H9 (cell line): ENCODE measurements around the gene OGFRL1. TPM values are rescaled to one million over a fixed set of nuclear protein-coding genes. Genes with fewer than 3 reads are reported as not detected.

Experiments
- DNase-seq: peaks from one replicate; pipeline ENCODE4 v3.0.0-alpha.2; 2017
- H2AFZ ChIP-seq: one replicate; pipeline ENCODE4 v1.6.1; 2013; ENCODE audit warnings: mild to moderate bottlenecking, low read length, control low read depth, moderate library complexity
- H2AK5ac ChIP-seq: 2 replicates; pipeline ENCODE4 v1.6.1; 2013; ENCODE audit warnings: low read length, control low read depth, mixed read lengths; ENCODE audit not compliant: insufficient read length
- H2BK120ac ChIP-seq: one replicate; pipeline ENCODE4 v1.6.1; 2013; ENCODE audit warnings: low read depth, mild to moderate bottlenecking, low read length, control low read depth, inconsistent platforms; ENCODE audit not compliant: poor library complexity, severe bottlenecking
- H2BK12ac ChIP-seq: 2 replicates; pipeline ENCODE4 v1.6.1; 2013; ENCODE audit warnings: low read length, control low read depth, mixed read lengths, low read depth; ENCODE audit not compliant: insufficient read length
- H2BK15ac ChIP-seq: 2 replicates; pipeline ENCODE4 v1.6.1; 2013; ENCODE audit warnings: low read depth, low read length, control low read depth
- H2BK20ac ChIP-seq: one replicate; pipeline ENCODE4 v1.6.1; 2013; ENCODE audit warnings: low read depth, mild to moderate bottlenecking, low read length, control low read depth, inconsistent platforms; ENCODE audit not compliant: poor library complexity, severe bottlenecking
- H2BK5ac ChIP-seq: 2 replicates; pipeline ENCODE4 v1.6.1; 2013; ENCODE audit warnings: low read length, control low read depth, mixed read lengths; ENCODE audit not compliant: insufficient read length
- H3K14ac ChIP-seq: 2 replicates; pipeline ENCODE4 v1.6.1; 2013; ENCODE audit warnings: low read length, control low read depth; ENCODE audit not compliant: insufficient read depth
- H3K18ac ChIP-seq: 2 replicates; pipeline ENCODE4 v1.6.1; 2013; ENCODE audit warnings: low read depth, mild to moderate bottlenecking, mixed read lengths, low read length, control low read depth; ENCODE audit not compliant: insufficient read length
- H3K23ac ChIP-seq: 2 replicates; pipeline ENCODE4 v1.6.1; 2013; ENCODE audit warnings: low read length, control low read depth, mixed read lengths, low read depth; ENCODE audit not compliant: insufficient read length
- H3K23me2 ChIP-seq: 2 replicates; pipeline ENCODE4 v1.6.1; 2013; ENCODE audit warnings: low read depth, mild to moderate bottlenecking, mixed read lengths, low read length, control low read depth; ENCODE audit not compliant: insufficient read length, poor library complexity, severe bottlenecking
- H3K27ac ChIP-seq: 2 replicates; pipeline ENCODE4 v1.5.1; 2013; ENCODE audit warnings: low read length, control low read depth, mixed read lengths, low read depth; ENCODE audit not compliant: insufficient read length
- H3K27me3 ChIP-seq: 2 replicates; pipeline ENCODE4 v1.6.1; 2013; ENCODE audit warnings: low read length, control low read depth, inconsistent platforms; ENCODE audit not compliant: insufficient read depth
- H3K4ac ChIP-seq: 2 replicates; pipeline ENCODE4 v1.6.1; 2013; ENCODE audit warnings: low read depth, mild to moderate bottlenecking, control low read depth, inconsistent platforms, low read length, moderate library complexity
- H3K4me1 ChIP-seq: 2 replicates; pipeline ENCODE4 v1.6.1; 2013; ENCODE audit warnings: low read length, control low read depth, inconsistent platforms; ENCODE audit not compliant: insufficient read depth
- H3K4me2 ChIP-seq: 2 replicates; pipeline ENCODE4 v1.6.1; 2013; ENCODE audit warnings: low read length, control low read depth, mixed read lengths; ENCODE audit not compliant: insufficient read length, insufficient read depth
- H3K56ac ChIP-seq: 2 replicates; pipeline ENCODE4 v1.6.1; 2013; ENCODE audit warnings: low read depth, mild to moderate bottlenecking, mixed read lengths, low read length, control low read depth; ENCODE audit not compliant: insufficient read length
- H3K79me1 ChIP-seq: 2 replicates; pipeline ENCODE4 v1.6.1; 2013; ENCODE audit warnings: low read depth, mild to moderate bottlenecking, moderate library complexity, low read length, control low read depth, inconsistent platforms; ENCODE audit not compliant: insufficient read depth, poor library complexity, severe bottlenecking
- H3K79me2 ChIP-seq: 2 replicates; pipeline ENCODE4 v1.6.1; 2013; ENCODE audit warnings: low read length, control low read depth, inconsistent platforms; ENCODE audit not compliant: insufficient read depth
- H3K9ac ChIP-seq: 2 replicates; pipeline ENCODE4 v1.6.1; 2013; ENCODE audit warnings: low read length, control low read depth, mixed read lengths; ENCODE audit not compliant: insufficient read length; ENCODE audit errors: extremely low read depth
- H3K9me3 ChIP-seq: one replicate; pipeline ENCODE4 v1.6.1; 2013; ENCODE audit warnings: low read depth, low read length, inconsistent platforms; ENCODE audit not compliant: control insufficient read depth
- H3T11ph ChIP-seq: one replicate; pipeline ENCODE4 v1.6.1; 2013; ENCODE audit warnings: mild to moderate bottlenecking, low read length, control low read depth, inconsistent platforms
- H4K20me1 ChIP-seq: one replicate; pipeline ENCODE4 v1.6.1; 2013; ENCODE audit not compliant: control insufficient read depth, insufficient read length, insufficient read depth
- H4K5ac ChIP-seq: 2 replicates; pipeline ENCODE4 v1.6.1; 2013; ENCODE audit warnings: low read depth, mild to moderate bottlenecking, mixed read lengths, low read length, control low read depth; ENCODE audit not compliant: insufficient read length
- H4K8ac ChIP-seq: replicated peaks from 2 replicates; pipeline ENCODE4 v1.6.1; 2013; ENCODE audit warnings: low read length, control low read depth, mixed read lengths, low read depth; ENCODE audit not compliant: insufficient read length
- H4K91ac ChIP-seq: 2 replicates; pipeline ENCODE4 v1.6.1; 2013; ENCODE audit warnings: low read depth, mild to moderate bottlenecking, moderate library complexity, mixed read lengths, low read length, control low read depth; ENCODE audit not compliant: insufficient read length
- H3K27ac Mint-ChIP-seq, 3 experiments: 2 replicates in 2 of 3; 3 replicates in 1 of 3; pipeline ENCODE4 v1.8.0; 2020 to 2021; ENCODE audit warnings: mixed read lengths in 3 of 3, mild to moderate bottlenecking in 1 of 3, moderate library complexity in 1 of 3
- H3K27me3 Mint-ChIP-seq: 2 replicates; pipeline ENCODE4 v1.8.0; 2021; ENCODE audit warnings: low read depth, mild to moderate bottlenecking, moderate library complexity, mixed read lengths
- H3K36me3 Mint-ChIP-seq, 3 experiments: 2 replicates in 2 of 3; 3 replicates in 1 of 3; pipeline ENCODE4 v1.8.0; 2020 to 2021; ENCODE audit warnings: low read depth in 3 of 3, mixed read lengths in 3 of 3; ENCODE audit not compliant: insufficient read depth in 1 of 3
- H3K4me1 Mint-ChIP-seq, 2 experiments: 2 replicates each; pipeline ENCODE4 v1.8.0; 2020; ENCODE audit warnings: mixed read lengths in 2 of 2
- H3K4me3 Mint-ChIP-seq, 2 experiments: 2 replicates in 1 of 2; 3 replicates in 1 of 2; pipeline ENCODE4 v1.8.0; 2020 to 2021; ENCODE audit warnings: mild to moderate bottlenecking in 2 of 2, mixed read lengths in 2 of 2, moderate library complexity in 1 of 2
- H3K9me3 Mint-ChIP-seq, 2 experiments: 2 replicates in 1 of 2; 3 replicates in 1 of 2; pipeline ENCODE4 v1.8.0; 2020; ENCODE audit warnings: mild to moderate bottlenecking in 2 of 2, mixed read lengths in 2 of 2, moderate library complexity in 1 of 2
- WGBS: extraction: QIAGEN DNeasy Blood & Tissue Kit; methylation state at CpG from one replicate; pipeline ENCODE4 v1.1.7; 2013; ENCODE audit warnings: missing lambda C conversion rate, low lambda C conversion rate, mixed read lengths; ENCODE audit not compliant: insufficient read length; ENCODE audit errors: extremely low coverage; 5-methylcytosine and 5-hydroxymethylcytosine counted together
- total RNA-seq: library from RNA; stranded (reverse); gene quantifications from 2 replicates; pipeline ENCODE4 v1.2.1, GENCODE V29; 2021
- TF ChIP-seq, protein P1 (sequence below): fragments of 200-600 bp; sonication (generic); conservative IDR thresholded peaks from 3 replicates; pipeline ENCODE4 v1.8.0; 2021; ENCODE audit warnings: antibody characterized with exemption, mild to moderate bottlenecking

Gene OGFRL1
- total RNA-seq, 1 experiment from 2014 or later = 2.8 TPM

DNA sequence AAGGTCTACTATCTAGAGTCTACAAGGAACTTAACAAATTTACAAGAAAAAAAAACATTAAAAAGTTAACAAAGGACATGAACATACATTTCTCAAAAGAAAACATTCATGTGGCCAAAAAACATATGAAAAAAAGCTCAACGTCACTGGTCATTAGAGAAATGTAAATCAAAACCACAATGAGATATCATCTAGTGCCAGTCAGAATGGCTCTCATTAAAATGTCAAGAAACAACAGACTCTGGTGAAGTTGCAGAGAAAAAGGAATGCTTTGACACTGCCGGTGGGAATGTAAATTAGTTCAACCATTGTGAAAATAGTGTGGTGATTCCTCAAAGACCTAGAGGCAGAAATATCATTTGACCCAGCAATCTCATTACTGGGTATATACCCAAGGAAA, 48.3 kb downstream of the OGFRL1 start:
- Histone ChIP-seq H3K27me3 (no peaks in the 10 kb centered on the region), H3T11ph (no peak overlapping the region), H3K56ac (no peak overlapping the region), H3K4me2 (no peak overlapping the region), H3K4ac (no peak overlapping the region), H3K18ac (no peak overlapping the region), H2BK5ac (no peak overlapping the region), H2AK5ac (no peak overlapping the region), H3K14ac (no peak overlapping the region), H3K23me2 (no peaks in the 10 kb centered on the region), H4K8ac (no peak overlapping the region), H2BK15ac (no peak overlapping the region), H3K23ac (no peak overlapping the region), H3K9me3 (no peaks in the 10 kb centered on the region), H3K27ac (no peak overlapping the region), H2BK20ac (no peak overlapping the region), H3K79me2 (no peaks in the 10 kb centered on the region), H4K5ac (no peak overlapping the region), H4K20me1 (no peaks in the 10 kb centered on the region), H3K79me1 (no peaks in the 10 kb centered on the region), H3K9ac (no peak overlapping the region), H3K4me1 (peaks cover 5% of the 10 kb centered on the region; the same call in 1 of the 2 replicates), H2BK12ac (no peak overlapping the region), H2AFZ (no peak overlapping the region), H4K91ac (no peak overlapping the region), H2BK120ac (no peak overlapping the region)
- no peak overlapping the region for H3K4me3 Mint-ChIP-seq
- WGBS = no CpG with 5 or more reads among the region's 2 CpGs
- H3K9me3 Mint-ChIP-seq = peaks cover 13 to 15% of the 10 kb centered on the region in 2 experiments
- no peak for DNase-seq
- no peak overlapping the region for H3K27ac Mint-ChIP-seq
- TF ChIP-seq, protein P1, sequence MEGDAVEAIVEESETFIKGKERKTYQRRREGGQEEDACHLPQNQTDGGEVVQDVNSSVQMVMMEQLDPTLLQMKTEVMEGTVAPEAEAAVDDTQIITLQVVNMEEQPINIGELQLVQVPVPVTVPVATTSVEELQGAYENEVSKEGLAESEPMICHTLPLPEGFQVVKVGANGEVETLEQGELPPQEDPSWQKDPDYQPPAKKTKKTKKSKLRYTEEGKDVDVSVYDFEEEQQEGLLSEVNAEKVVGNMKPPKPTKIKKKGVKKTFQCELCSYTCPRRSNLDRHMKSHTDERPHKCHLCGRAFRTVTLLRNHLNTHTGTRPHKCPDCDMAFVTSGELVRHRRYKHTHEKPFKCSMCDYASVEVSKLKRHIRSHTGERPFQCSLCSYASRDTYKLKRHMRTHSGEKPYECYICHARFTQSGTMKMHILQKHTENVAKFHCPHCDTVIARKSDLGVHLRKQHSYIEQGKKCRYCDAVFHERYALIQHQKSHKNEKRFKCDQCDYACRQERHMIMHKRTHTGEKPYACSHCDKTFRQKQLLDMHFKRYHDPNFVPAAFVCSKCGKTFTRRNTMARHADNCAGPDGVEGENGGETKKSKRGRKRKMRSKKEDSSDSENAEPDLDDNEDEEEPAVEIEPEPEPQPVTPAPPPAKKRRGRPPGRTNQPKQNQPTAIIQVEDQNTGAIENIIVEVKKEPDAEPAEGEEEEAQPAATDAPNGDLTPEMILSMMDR = no peak
- H3K4me1 Mint-ChIP-seq = peaks cover 30% of the 10 kb centered on the region in 2 experiments
- peaks cover 0 to 15% (median 8%) of the 10 kb centered on the region in 3 experiments; a peak in 5 of 7 replicates for H3K36me3 Mint-ChIP-seq
- no peaks in the 10 kb centered on the region for H3K27me3 Mint-ChIP-seq
